Activated gamma-delta T cell treated with anti-CD3 and anti-CD28 coated beads, Interleukin-2, amount 50 U/mL, for 16 hours (primary cell): ENCODE measurements around the gene STYXL1.
"Not testable (repeated sequence)": the region's sequence is repeated elsewhere in the genome, so short reads cannot be mapped to it uniquely, and the experiment has no call there.

ENCODE experiments used
- DNase-seq: peaks from one replicate; pipeline ENCODE4 v3.0.0-alpha.2; 2020; ENCODE audit warnings: low read depth

Gene STYXL1, protein sequence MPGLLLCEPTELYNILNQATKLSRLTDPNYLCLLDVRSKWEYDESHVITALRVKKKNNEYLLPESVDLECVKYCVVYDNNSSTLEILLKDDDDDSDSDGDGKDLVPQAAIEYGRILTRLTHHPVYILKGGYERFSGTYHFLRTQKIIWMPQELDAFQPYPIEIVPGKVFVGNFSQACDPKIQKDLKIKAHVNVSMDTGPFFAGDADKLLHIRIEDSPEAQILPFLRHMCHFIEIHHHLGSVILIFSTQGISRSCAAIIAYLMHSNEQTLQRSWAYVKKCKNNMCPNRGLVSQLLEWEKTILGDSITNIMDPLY

DNA sequence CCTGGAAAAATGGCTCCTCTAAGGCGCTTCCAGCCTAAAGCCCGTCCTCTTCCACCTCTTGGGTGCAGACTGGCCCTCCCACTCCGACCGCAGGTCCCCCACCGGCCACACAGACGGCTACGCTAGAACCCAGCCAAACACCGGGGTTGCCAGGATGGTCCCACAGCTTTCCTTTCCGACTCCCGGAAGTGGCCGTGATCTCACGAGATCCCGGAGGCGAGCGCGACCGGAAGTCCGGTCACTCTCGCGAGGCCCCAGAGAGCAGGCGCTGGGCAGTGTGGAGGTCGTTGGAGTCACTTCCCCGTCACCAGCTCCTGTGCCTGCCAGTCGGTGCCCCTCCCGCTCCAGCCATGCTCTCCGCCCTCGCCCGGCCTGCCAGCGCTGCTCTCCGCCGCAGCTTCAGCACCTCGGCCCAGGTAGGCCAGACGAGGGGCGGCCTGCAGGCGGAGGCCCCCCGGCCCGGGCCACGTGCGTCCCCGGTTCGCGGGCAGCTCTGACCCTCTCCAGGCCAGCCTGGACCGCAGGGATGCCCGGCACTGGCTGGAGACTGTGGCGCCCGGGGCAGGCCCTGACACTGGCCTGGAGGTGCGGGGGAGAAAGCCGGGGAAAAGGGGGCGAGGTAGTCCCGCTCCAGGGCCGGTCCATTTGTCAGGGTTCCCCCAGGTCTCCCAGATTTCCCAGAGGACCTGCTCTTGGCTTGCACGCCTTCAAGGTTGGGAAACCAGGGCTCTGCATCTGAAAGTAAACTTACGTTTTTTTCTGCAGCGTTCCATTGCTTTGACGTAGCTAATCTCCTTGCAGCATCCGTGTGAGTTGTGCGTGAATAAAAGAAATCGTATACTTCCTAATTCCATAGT is at the start of gene STYXL1, which contains the start of gene MDH2:
Gene STYXL1, minus strand, starts transcription at position 190 of the 857 bp plus-strand sequence. CDS start 17,477 bp downstream, outside the sequence.
Gene MDH2, plus strand, starts transcription at position 296 of the 857 bp plus-strand sequence. Its CDS starts 55 bp downstream, at position 351.
- peak; percentile 82 for DNase-seq

DNA sequence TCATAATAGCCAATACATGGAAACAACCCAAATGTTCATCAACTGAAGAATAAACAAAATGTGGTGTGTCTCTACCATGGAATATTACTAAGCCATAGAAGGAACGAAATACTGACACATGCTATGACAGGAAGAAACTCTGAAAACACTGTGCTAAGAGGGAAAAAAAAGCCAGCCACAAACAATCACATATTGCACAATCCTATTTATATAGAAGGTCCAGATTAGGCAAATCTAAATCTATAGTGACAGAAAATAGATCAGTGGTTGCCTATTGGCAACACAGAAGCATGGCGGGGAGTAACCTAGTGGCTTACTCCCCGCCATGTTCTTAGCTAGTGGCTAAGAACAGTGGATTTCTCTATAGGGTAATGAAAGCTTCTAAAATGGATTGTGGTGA is 48.1 kb upstream of the STYXL1 start:
- DNase-seq: no peak

DNA sequence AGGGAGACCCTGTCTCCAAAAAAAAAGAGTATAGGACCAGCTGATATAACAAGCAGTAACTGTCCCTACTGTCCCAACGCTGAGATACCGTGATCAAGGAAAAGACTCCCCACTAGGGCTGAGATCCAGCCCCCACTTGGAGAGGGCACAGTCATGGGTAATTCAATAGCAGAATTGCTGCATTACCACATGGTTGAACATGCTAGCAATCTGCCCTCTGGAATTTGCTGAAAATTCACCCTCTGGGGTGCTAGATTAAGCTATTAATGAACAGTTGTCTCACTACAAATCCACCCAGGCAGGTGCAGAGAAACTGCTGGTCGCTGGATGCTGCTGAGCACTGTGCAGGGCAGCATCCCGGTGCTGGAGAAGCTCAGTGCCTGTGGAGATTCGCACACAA is 46.5 kb upstream of the STYXL1 start:
- DNase-seq: not testable (repeated sequence)

DNA sequence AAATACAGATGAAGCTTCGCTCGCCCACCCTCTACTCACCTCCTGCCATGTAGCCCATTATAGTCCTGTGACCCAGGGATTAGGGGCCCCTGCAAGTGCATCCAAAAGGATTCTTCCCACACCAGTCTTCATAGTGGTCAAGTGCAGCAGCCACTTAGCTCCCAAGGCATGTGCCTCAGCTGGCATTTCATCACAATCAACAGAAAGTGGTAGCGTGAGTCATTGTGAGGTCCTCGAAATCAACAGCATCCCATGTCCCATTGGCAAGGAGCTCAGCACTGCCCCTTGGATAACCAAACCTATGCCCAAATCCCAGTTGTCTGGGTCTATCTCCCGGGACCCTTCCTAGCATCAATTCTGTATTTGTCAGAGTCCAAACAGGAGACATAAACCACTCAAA is 45.7 kb upstream of the STYXL1 start:
- DNase-seq: not testable (repeated sequence)

DNA sequence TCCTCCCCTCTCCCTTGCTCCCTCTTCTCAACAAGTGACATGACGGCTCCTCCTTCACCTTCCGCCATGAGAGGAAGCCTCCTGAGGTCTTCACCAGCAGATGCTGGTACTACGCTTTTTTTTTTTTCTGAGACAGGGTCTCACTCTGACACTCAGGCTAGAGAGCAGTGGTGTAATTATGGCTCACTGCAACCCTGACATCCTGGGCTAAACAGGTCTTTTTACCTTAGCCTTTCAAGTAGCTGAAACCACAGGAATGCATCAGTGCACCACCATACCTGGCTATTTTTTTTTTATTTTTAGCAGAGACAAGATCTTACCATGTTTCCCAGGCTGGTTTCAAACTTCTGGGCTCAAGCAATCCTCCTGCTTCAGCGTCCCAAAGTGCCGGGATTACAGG is 43.7 kb upstream of the STYXL1 start:
- DNase-seq: no peak

DNA sequence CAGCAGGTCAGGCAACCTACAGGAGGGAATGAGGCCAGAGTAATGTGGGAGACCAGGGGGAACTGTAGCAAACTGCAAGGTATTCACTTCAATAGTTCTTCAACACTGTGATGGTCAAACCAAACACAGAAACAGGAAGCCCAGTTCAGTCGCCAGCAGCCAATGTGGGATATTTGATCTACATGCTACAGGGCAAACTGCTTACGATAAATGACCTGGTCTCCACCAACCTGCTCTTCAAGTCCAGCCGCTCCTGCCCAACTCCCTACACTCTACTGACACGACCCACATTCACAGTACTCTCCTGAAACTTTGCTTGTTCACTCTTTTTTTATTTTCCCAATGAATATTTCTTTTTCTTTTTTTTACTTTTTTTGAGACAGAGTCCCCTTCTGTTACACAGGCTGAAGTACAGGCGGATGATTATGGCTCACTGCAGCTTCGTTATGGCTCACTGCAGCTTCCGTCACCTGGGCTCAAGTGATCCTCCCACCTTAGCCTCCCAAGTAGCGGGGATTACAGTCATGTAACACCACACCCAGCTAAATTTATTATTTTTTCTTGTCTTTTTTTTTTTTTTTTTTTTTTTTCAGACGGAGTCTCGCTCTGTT is 42.2 kb upstream of the STYXL1 start:
- no peak for DNase-seq

DNA sequence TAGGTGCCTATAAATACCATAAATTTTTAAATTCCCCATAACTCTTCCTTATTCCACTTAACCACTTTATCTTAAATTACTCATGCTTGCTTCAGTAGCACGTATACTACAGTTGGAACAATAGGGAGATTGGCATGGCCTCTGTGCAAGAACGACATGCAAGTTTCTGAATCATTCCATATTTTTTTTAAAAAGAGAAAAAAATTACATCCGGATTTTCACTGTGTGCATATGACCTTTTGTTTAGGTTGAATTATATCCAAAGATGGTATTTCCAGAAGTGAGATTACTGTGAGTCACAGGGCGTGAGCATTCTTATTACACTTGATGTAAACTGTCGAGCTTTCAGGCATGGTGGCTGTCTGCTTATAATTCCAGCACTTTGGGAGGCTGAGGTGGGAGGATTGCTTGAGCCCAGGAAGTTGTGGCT is 39.6 kb upstream of the STYXL1 start:
- not testable (repeated sequence) for DNase-seq

DNA sequence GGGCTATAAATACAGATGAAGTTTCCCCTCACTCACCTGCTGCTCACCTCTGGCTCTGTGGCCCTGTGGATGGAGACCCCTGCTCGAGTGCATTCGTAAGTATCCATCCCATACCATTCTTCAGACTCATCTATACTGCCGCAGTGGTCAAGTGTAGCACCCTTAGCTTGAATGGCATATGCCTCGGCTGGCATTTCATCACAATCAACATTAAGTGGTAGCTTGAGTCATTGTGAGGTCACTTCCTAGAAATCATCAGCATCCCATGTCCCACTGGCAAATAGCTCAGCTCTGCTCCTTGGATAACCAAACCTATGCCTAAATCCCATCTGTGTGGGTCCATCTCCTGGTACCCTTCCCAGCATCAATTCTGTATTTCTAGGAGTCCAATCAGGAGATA is 38.3 kb upstream of the STYXL1 start:
- DNase-seq: no peak

DNA sequence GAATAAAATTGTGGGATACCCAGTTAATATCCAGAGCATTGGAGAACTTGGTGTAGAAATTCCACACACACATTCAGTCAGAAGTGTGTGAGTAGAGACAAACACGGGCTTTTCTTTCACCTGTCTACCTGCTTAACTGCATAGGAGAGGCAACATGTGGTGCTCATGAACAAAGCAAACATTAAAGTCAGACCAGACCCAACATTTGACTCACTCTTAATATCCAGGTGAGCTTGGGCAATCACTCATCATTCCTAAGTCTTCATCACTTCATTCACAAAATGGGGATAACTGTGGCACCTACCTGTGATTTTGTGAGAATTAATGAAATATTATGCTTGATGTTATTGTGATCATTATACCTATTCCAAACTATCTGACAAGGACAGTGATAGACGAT is 36.3 kb upstream of the STYXL1 start:
- DNase-seq: not testable (repeated sequence)

DNA sequence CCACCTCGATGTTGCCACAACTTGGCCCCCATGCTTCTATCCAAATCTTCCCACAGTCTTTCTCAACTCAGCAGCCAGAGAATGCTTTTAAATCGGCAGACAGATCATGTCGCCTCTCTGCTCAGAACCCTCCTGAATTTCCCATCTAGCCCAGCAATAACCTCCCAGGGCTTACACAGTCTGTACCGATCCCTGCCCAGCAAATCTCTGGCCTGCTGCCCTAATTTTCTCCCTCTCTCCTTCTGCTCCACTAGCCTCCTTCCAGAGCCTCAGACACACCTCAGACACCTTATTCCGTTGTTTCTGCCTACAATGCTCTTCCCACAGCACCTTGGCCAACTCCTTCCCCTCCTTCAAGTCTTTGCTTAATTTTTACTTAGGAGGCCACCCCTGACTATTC is 32.4 kb upstream of the STYXL1 start:
- DNase-seq: no peak

DNA sequence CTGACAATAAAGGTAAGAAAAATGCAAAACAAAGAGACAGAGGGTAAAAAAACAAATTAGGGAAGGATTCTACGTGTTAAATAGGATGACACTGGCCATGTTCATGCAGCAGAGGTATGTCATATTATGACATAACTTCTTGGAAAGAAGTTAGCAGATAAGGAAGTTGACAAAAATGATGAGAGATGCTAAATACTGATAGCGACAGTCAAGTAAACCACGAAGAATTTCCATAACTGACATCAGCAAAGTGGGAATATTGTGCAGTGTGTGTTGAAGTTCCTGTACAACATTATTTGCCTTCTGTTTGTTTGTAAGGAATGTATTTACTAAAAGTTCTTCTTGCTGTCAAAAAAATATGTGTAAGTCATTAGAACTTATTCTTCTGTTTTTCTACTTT is 29.6 kb upstream of the STYXL1 start:
- DNase-seq: no peak

DNA sequence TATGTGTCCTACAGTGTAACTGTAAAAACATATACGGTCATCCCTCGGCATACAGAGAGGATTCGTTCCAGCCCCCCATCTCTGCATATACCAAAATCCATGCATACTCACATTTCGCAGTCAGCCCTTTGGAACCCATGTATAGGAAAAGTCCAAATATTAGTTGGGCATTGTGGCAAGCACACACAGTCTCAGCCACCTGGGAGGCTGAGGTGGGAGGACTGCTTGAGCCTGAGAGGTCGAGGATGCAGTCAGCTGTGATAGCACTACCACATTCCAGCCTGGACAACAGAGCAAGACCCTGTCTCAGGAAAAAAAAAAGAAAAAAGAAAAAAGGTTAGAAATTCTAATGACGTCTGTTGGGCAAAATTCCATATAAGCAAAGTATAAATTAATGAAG is 29.2 kb upstream of the STYXL1 start:
- DNase-seq: no peak

DNA sequence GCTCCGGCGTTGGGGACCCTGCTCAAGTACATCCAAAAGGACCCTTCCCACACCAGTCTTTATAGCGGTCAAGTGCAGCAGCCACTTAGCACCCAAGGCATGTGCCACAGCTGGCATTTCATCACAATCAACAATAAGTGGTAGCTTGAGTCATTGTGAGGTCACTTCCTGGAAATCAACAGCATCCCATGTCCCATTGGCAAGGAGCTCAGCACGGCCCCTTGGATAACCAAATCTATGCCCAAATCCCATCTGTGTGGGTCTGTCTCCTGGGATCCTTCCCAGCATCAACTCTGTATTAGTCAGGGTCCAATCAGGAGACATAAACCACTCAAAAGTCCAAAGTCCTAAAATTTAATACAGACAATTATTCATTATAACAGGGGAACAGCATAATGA is 27.2 kb upstream of the STYXL1 start:
- DNase-seq: no peak

DNA sequence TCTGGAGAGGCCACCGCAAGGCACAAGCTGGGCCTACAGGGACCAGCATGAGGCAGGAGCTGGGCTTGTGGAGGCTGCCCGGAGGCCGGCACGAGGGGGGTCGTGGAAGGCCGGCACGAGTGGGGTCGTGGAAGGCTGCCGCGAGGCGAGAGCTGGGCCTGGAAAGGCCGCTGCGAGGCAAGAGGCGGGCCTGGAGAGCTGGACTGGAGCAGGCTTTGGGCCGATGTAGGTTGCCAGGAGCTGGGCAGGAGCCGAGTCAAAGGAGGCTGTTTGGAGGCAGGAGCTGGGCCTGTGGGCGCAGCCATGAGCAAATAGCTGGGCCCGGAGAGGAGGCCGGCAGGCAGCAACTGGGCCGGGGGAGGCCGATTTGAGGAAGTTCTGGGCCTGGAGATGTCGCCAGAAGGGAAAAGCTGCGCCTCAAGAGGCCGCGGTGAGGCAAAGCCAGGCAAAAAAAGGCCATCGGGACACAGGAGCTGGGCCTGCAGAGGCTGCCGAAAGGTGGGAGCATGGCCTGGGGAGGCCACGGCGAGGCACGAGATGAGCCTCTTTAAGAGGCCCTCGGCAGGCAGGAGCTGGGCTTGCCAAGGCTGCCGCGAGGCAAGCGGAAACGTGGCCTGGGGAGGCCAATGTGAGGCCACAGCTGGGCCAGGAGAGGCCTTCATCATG is 26.6 kb upstream of the STYXL1 start:
- no peak for DNase-seq

DNA sequence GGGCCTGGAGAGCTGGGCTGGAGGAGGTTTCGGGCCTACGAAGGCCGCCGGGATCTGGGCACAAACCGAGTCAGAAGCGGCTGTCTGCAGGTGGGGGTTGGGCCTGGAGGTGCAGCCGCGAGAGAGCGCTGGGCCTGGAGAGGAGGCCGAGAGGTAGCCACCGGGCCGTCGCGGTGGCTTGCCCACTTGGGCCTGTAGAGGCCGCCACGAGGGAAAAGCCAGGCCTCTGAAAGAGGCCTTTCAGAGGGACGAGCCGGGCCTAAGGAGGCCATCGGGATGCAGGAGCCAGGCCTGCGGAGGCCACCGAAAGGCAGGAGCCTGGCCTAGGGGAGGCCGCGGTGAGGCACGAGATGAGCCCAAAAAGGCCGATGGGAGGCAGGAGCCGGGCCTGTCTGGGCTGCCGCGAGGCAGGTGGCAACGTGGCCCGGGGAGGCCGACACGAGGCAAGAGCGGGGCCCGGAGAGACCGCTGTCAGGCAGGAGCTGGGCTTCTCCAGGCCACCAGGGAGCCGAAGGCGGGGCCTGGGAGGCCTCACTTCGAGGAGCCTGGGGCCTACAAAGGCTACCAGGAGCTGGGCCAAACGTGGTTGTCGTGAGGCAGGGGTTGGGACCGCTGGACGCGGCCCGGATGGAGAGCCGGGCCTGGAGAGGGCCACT is 25.7 kb upstream of the STYXL1 start:
- DNase-seq: no peak

DNA sequence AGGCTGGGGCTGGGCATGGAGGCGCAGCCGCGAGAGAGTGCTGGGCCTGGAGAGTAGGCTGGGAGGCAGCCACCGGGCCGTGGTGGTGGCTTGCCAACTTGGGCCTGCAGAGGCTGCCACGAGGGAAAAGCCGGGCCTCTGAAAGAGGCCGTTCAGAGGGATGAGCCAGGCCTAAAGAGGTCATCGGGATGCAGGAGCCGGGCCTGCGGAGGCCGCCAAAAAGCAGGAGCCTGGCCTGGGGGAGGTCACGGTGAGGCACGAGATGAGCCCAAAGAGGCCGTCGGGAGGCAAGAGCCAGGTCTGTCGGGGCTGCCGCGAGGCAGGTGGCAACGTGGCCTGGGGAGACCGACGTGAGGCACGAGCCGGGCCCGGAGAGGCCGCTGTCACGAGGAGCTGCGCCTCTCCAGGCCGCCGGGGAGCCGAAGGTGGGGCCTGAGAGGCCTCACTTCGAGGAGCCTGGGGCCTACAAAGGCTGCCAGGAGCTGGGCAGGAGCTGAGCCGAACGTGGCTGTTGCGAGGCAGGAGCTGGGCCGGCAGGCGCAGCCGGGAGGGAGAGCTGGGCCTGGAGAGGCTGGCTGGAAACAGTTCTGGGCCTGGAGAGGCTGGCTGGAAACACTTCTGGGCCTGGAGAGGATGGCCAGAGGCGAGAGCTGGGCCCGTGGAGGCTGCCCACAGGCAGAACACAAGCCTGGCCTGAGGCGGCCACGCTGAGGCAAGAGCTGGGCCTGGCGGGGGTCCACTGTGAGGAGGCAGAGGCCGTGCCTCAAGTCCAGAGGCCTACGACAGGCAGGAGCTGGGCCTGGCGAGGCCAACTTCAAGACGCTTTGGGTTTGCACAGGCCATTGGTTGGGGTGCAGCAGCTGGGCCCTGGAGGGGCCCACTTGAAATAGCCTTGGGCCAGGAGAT is 24.7 kb upstream of the STYXL1 start:
- no peak for DNase-seq

DNA sequence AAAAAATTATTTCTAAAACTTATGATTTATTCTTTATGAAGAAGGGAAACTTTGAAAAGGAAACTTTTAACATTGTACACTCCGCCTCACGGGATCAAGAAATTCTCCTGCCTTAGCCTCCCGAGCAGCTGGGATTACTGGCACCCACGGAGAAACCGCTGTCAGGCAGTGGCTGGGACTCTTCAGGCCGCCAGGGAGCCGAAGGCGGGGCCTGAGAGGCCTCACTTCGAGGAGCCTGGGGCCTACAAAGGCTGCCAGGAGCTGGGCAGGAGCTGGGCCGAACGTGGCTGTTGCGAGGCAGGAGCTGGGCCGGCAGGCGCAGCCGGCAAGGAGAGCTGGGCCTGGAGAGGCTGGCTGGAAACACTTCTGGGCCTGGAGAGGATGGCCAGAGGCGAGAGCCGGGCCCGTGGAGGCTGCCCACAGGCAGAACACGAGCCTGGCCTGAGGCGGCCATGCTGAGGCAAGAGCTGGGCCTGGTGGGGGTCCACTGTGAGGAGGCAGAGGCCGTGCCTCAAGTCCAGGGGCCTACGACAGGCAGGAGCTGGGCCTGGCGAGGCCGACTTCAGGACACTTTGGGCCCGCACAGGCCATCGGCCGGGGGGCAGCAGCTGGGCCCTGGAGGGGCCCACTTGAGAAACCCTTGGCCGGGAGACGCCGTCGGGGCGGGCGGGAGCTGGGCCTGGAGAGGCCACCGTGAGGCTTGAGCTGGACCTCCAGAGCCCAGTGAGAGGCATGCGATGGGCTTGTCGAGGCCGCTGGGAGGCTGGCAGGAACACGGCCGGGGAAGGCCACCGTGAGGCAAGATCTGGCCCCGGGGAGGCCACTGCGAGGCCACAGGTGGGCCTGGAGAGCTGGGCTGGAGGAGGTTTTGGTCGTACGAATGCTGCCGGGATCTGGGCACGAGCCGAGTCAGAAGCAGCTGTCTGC is 23.8 kb upstream of the STYXL1 start:
- no peak for DNase-seq

DNA sequence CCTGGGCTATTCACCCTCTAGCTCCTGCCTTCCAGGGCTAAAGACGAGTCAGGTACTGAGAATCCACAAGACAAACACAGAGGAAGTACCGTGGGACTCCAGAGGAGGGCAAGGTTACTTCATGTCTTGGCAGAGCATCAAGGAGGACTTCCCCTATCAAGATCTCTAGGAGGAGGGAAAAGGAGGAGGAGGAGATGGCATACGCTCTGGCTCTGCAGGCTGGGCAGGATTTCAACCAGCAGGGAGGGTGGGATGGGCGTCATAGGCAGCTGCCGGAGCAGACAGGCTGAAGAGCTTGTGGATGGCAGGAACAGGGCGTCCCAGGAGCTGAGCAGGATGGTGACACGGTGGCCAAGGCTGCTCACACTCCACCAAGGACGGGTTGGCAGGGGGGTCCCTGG is 21.4 kb upstream of the STYXL1 start:
- DNase-seq: no peak

DNA sequence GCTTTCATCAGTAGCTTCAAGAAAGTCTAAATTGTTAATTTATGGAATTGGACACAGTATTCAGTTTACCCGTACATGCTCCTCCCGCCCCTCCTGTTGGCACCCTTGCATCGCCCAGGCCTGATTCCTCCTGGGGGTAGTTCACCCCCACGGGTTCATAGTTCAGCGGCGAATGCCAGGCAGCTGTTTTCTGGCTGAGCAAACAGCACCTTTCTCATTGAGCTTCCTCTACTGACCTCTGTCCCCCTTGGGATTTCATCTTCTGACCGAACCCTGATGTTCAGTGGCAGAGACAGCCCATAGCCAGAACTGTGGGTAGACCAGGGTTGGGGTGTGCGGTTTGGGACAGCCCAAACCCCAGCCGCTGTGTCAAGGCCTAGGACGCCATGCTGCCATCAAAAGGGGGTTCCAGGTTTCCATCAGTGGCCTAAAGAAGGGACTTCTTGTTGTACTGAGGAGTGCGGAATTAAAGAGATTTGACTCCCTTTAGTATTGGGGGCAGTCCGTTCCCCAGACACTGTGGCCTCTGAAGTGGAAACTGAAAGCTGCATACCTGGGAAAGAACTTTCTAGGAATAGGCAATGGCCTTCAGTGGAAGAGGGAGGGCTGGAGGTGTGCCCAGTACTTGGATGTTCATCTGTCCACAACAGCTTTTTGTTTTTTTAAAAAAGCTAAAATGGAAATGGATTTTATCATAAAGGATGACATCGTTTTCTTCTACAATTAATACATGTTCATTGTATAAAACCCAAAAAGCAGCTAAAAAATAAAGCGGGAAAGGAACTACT is 19.1 kb upstream of the STYXL1 start:
- DNase-seq: no peak
